NCI-H2081 treated with DMSO at 0.1 percent for 48 hours (cell line): Measurements from ENCODE around the gene MRPS22.

Experiments
- DNase-seq: peaks from one replicate; lab custom pipeline; 2025; lab: John Stamatoyannopoulos, UW

Gene MRPS22

GRCh38 chr3:139343895-139344856, at the start of gene MRPS22:
Gene MRPS22, plus strand, starts transcription at chr3:139344020. Its CDS starts 7 bp downstream, at chr3:139344027.
- DNase-seq = peak; percentile 88

- DNase-seq = no peak
Measured at GRCh38 chr3:139295040-139295439, 48.8 kb upstream of the MRPS22 start.

- no peak for DNase-seq
Measured at GRCh38 chr3:139296141-139296718, 47.6 kb upstream of the MRPS22 start.

GRCh38 chr3:139297588-139298311, 46.1 kb upstream of the MRPS22 start:
- DNase-seq = no peak

GRCh38 chr3:139299261-139300132, 44.3 kb upstream of the MRPS22 start:
- DNase-seq = no peak

GRCh38 chr3:139300416-139300815, 43.4 kb upstream of the MRPS22 start:
- no peak for DNase-seq

GRCh38 chr3:139301183-139301582, 42.6 kb upstream of the MRPS22 start:
- no peak for DNase-seq

- DNase-seq = no peak
Measured at GRCh38 chr3:139301654-139302053, 42.2 kb upstream of the MRPS22 start.

GRCh38 chr3:139302084-139302800, 41.6 kb upstream of the MRPS22 start:
- no peak for DNase-seq

GRCh38 chr3:139302801-139303113, 41.1 kb upstream of the MRPS22 start:
- DNase-seq = no peak

GRCh38 chr3:139303216-139303615, 40.6 kb upstream of the MRPS22 start:
- DNase-seq = no peak

- no peak for DNase-seq
Measured at GRCh38 chr3:139304383-139304782, 39.4 kb upstream of the MRPS22 start.

GRCh38 chr3:139306078-139306477, 37.7 kb upstream of the MRPS22 start:
- DNase-seq = no peak

GRCh38 chr3:139307072-139307491, 36.7 kb upstream of the MRPS22 start:
- no peak for DNase-seq

GRCh38 chr3:139307601-139308555, 35.9 kb upstream of the MRPS22 start:
- no peak for DNase-seq

- DNase-seq = no peak
Measured at GRCh38 chr3:139308560-139308959, 35.3 kb upstream of the MRPS22 start.

- no peak for DNase-seq
Measured at GRCh38 chr3:139309061-139309591, 34.7 kb upstream of the MRPS22 start.

- DNase-seq = no peak
Measured at GRCh38 chr3:139309880-139310279, 33.9 kb upstream of the MRPS22 start.

- no peak for DNase-seq
Measured at GRCh38 chr3:139310474-139310933, 33.3 kb upstream of the MRPS22 start.

- DNase-seq = no peak
Measured at GRCh38 chr3:139311557-139311956, 32.3 kb upstream of the MRPS22 start.
